ENCODE measurements around the gene RAB7A. TPM values are rescaled to one million over a fixed set of nuclear protein-coding genes. Genes with fewer than 3 reads are reported as not detected.

The RAB7A gene
- total and polyA plus RNA-seq, 2 of the 8 experiments (the other 6 are each of a cell fraction or from before 2014, with no cell fraction given), result 179 to 195 TPM

DNA sequence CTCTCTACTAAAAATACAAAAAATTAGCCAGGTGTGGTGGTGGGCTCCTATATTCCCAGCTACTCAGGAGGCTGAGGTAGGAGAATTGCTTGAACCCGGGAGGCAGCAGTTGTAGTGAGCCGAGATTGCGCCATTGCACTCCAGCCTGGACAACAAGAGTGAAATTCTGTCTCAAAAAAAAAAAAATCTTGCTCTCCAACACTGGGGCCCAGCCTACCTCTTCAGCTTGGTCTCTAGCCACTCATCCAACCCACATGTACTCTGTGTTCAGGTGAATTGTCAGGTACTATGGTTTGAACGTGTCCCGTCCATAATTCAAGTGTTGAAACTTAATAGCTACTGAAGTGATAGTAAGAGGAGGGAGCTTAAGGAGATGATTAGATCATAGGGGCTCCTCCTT is 22.4 kb upstream of the RAB7A start:
- Histone ChIP-seq H3K4me2 (ENCODE audit: insufficient read depth in 1 of 2, low read depth in 2 of 2, low read length in 2 of 2) (no peak overlapping the region), H3K4ac (replicated peaks; ENCODE audit: insufficient read length, low read depth, low read length) (no peak overlapping the region), H3K27ac (ENCODE audit: low read depth, low read length) (no peak overlapping the region), H3K4me3 (ENCODE audit: extremely low read depth in 1 of 4, insufficient read depth in 2 of 4, low read depth in 3 of 4, low read length in 4 of 4) (no peak overlapping the region), H3K36me3 (ENCODE audit: control insufficient read depth in 2 of 4, insufficient read depth in 4 of 4, low read length in 3 of 4) (no peaks in the 10 kb centered on the region), H3K27me3 (replicated peaks in 1 of 4; ENCODE audit: control insufficient read depth in 3 of 4, extremely low read depth in 1 of 4, insufficient read depth in 3 of 4, low read length in 3 of 4) (peaks cover 0 to 3% (median 3%) of the 10 kb centered on the region in 4 experiments; a peak in 1 of 7 replicates), H3K23ac (ENCODE audit: insufficient read length) (no peak overlapping the region), H3K14ac (ENCODE audit: insufficient read length) (no peak overlapping the region), H3K79me1 (ENCODE audit: low read depth, low read length) (no peaks in the 10 kb centered on the region), H4K5ac (ENCODE audit: insufficient read length, low read depth, low read length) (no peak overlapping the region), H3K18ac (ENCODE audit: extremely low read depth, low read length) (no peak overlapping the region), H2BK20ac (ENCODE audit: low read length) (no peak overlapping the region), H3K4me1 (replicated peaks in 1 of 4; ENCODE audit: control insufficient read depth in 3 of 4, insufficient read depth in 4 of 4, low read length in 3 of 4) (no peaks in the 10 kb centered on the region; a peak in 1 of 7 replicates), H4K20me1 (replicated peaks in 1 of 2; ENCODE audit: control insufficient read depth in 1 of 2, insufficient read depth in 2 of 2, low read length in 2 of 2) (no peaks in the 10 kb centered on the region), H2BK12ac (ENCODE audit: low read depth, low read length) (no peak overlapping the region), H3K23me2 (ENCODE audit: low read depth, low read length) (peaks cover 2% of the 10 kb centered on the region; the same call in 1 of the 2 replicates), H2BK15ac (ENCODE audit: low read length) (no peak overlapping the region), H3K9ac (replicated peaks in 1 of 4; ENCODE audit: extremely low read depth in 1 of 4, low read depth in 3 of 4, low read length in 3 of 4) (no peak overlapping the region), H2BK120ac (replicated peaks; ENCODE audit: low read depth, low read length) (no peak overlapping the region), H2BK5ac (ENCODE audit: low read depth, low read length) (no peak overlapping the region), H3K79me2 (ENCODE audit: control insufficient read depth in 1 of 2, insufficient read depth in 2 of 2, low read length in 2 of 2) (no peaks in the 10 kb centered on the region), H3K9me3 (ENCODE audit: insufficient read depth in 2 of 2, low read depth in 1 of 2, low read length in 1 of 2) (no peaks in the 10 kb centered on the region), H4K8ac (ENCODE audit: extremely low read depth, insufficient read depth, low read length) (no peak overlapping the region), H2AK5ac (ENCODE audit: low read depth, low read length) (no peak overlapping the region), H4K91ac (replicated peaks; ENCODE audit: insufficient read length, low read length) (no peak overlapping the region), H3K56ac (replicated peaks; ENCODE audit: insufficient read length, low read depth, low read length) (no peak overlapping the region), H2AFZ (ENCODE audit: low read length) (no peak overlapping the region)
- CTCF ChIA-PET (ENCODE audit: partially characterized antibody), result interaction anchor here (0.6 to 2.2 kb wide), 7 partner anchors 14 to 142 kb away, joined by 3 to 15 read pairs (median 5); no protein-coding TSS in a partner anchor
- WGBS, 2 experiments (ENCODE audit: extremely low coverage in 1 of 2, insufficient coverage in 1 of 2, insufficient read length in 1 of 2, insufficient replicate concordance in 2 of 2, low coverage in 1 of 2, low lambda C conversion rate in 2 of 2, missing lambda C conversion rate in 1 of 2), result 97% methylated on average over 5 of the region's 5 CpGs; no CpG with 5 or more reads in 1 of the 2 experiments
- FAIRE-seq (no peak), DNase-seq (ENCODE audit: low read depth in 1 of 2, low spot score in 2 of 2) (no peak)
- TF ChIP-seq, protein P1, sequence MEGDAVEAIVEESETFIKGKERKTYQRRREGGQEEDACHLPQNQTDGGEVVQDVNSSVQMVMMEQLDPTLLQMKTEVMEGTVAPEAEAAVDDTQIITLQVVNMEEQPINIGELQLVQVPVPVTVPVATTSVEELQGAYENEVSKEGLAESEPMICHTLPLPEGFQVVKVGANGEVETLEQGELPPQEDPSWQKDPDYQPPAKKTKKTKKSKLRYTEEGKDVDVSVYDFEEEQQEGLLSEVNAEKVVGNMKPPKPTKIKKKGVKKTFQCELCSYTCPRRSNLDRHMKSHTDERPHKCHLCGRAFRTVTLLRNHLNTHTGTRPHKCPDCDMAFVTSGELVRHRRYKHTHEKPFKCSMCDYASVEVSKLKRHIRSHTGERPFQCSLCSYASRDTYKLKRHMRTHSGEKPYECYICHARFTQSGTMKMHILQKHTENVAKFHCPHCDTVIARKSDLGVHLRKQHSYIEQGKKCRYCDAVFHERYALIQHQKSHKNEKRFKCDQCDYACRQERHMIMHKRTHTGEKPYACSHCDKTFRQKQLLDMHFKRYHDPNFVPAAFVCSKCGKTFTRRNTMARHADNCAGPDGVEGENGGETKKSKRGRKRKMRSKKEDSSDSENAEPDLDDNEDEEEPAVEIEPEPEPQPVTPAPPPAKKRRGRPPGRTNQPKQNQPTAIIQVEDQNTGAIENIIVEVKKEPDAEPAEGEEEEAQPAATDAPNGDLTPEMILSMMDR (IDR thresholded peaks at IDR 0.05; ENCODE audit: control extremely low read depth in 1 of 3, insufficient read depth in 1 of 3, low read depth in 1 of 3, low read length in 3 of 3), result no peak
- TF ChIP-seq RBBP5 (IDR thresholded peaks at IDR 0.05; ENCODE audit: borderline replicate concordance, low read depth, low read length) (no peak), RFX5 (IDR thresholded peaks at IDR 0.05; ENCODE audit: borderline replicate concordance, low read depth, low read length) (no peak), BCL11A (IDR thresholded peaks at IDR 0.05; ENCODE audit: low read depth in 2 of 2, low read length in 2 of 2) (no peak)
- POLR2A ChIA-PET (ENCODE audit: partially characterized antibody), result interaction anchor here (1.5 kb wide), 1 partner anchor 23 kb away, joined by 3 read pairs; no protein-coding TSS in a partner anchor

All from H1 (cell line).